Gastroesophageal sphincter (tissue), 3 donors: Measurements from ENCODE around the gene CERS1.

Experiments
- CTCF ChIP-seq, 4 experiments: fragments of 200-600 bp in 2 of 4; fragments of 450-650 bp in 2 of 4; sonication (generic) in 1 of 4; IDR thresholded peaks; one replicate each; pipeline ENCODE4 v1.5.1; 2017 to 2019; ENCODE audit warnings: antibody characterized with exemption in 4 of 4, mild to moderate bottlenecking in 2 of 4, moderate library complexity in 2 of 4
- EP300 ChIP-seq: sonication (generic); formaldehyde crosslinking; IDR thresholded peaks from one replicate; pipeline ENCODE4 v1.6.1; 2017; ENCODE audit warnings: antibody characterized with exemption, mild to moderate bottlenecking
- POLR2A ChIP-seq, 2 donors: fragments of 450-650 bp; IDR thresholded peaks; one replicate each; pipeline ENCODE4 v1.6.1; 2017; ENCODE audit warnings: antibody characterized with exemption in 2 of 2, mild to moderate bottlenecking in 2 of 2, moderate library complexity in 1 of 2
- POLR2AphosphoS5 ChIP-seq: sonication (generic); formaldehyde crosslinking; IDR thresholded peaks from one replicate; pipeline ENCODE4 v1.6.1; 2017; ENCODE audit warnings: antibody characterized with exemption

- no peak for TF ChIP-seq CTCF (IDR thresholded peaks at IDR 0.05)
- TF ChIP-seq POLR2A (IDR thresholded peaks at IDR 0.05), result no peak
- no peak for TF ChIP-seq POLR2AphosphoS5
- TF ChIP-seq EP300, result no peak
These were observed 45.2 kb downstream of the CERS1 start for GRCh38 chr19:18850471-18851375.
